Nephron (organoid): Measurements from ENCODE around the gene GPR179.
"Not testable (repeated sequence)": the region's sequence is repeated elsewhere in the genome, so short reads cannot be mapped to it uniquely, and the experiment has no call there.

Experiments used
- H3K27ac Mint-ChIP-seq, 3 experiments: 2 replicates each; pipeline ENCODE4 v1.8.0; 2020; ENCODE audit warnings: mixed read lengths in 3 of 3, mild to moderate bottlenecking in 2 of 3, moderate library complexity in 1 of 3
- H3K27me3 Mint-ChIP-seq: 2 replicates; pipeline ENCODE4 v1.8.0; 2021; ENCODE audit warnings: low read depth, mild to moderate bottlenecking, moderate library complexity, mixed read lengths
- H3K36me3 Mint-ChIP-seq: 2 replicates; pipeline ENCODE4 v1.8.0; 2020; ENCODE audit warnings: low read depth, mixed read lengths
- H3K4me1 Mint-ChIP-seq: 2 replicates; pipeline ENCODE4 v1.8.0; 2020; ENCODE audit warnings: mixed read lengths
- H3K4me3 Mint-ChIP-seq, 3 experiments: 2 replicates each; pipeline ENCODE4 v1.8.0; 2020; ENCODE audit warnings: mild to moderate bottlenecking in 3 of 3, mixed read lengths in 3 of 3, moderate library complexity in 2 of 3
- H3K9me3 Mint-ChIP-seq: 2 replicates; pipeline ENCODE4 v1.8.0; 2020; ENCODE audit warnings: mixed read lengths
- TF ChIP-seq, protein P1 (sequence below), 3 experiments: fragments of 200-600 bp; sonication (generic); IDR thresholded peaks; one replicate each; pipeline ENCODE4 v1.5.0; 2021; ENCODE audit warnings: antibody characterized with exemption in 3 of 3; ENCODE audit not compliant: unreplicated experiment in 3 of 3

The GPR179 gene

DNA sequence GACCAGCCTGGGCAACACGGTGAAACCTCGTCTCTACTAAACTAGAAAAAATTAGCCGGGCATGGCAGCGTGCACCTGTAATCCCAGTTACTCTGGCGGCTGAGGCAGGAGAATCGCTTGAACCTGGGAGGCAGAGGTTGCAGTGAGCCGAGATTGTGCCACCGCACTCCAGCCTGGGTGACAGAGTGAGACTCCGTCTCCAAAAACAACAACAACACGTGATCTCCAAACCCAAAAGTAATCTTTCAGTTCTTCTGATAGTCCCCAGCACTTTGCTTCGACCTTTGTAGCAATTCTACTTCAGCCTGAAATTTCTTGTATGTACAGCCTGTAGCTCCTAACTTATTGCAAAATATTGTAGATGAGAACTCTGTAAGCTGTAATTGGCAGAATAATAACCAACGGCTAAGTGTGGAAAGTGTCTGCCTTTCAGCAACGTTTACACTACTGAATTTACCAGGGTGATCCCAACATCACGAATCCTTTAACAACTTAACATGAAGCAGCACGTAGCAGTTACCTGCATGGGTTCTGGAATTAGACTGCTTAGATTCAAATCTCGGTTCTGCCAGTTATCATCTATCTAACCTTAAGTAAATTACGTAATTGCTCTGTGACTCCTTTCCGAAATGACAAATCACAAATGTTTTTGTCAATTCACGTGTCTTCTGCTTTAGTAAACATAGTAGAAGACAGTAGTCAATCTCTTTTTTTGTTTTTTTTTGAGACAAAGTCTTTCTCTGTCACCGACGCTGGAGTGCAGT lies 48.0 kb downstream of the GPR179 start:
- Mint-ChIP-seq H3K27ac (peak overlapping the region; percentile 9 to 75 (median 21)), H3K4me3 (peak overlapping the region in 2 of 3 experiments; percentile 29 to 43)
- H3K27me3 Mint-ChIP-seq, H3K4me1 Mint-ChIP-seq, H3K9me3 Mint-ChIP-seq, H3K36me3 Mint-ChIP-seq: not testable (repeated sequence)

DNA sequence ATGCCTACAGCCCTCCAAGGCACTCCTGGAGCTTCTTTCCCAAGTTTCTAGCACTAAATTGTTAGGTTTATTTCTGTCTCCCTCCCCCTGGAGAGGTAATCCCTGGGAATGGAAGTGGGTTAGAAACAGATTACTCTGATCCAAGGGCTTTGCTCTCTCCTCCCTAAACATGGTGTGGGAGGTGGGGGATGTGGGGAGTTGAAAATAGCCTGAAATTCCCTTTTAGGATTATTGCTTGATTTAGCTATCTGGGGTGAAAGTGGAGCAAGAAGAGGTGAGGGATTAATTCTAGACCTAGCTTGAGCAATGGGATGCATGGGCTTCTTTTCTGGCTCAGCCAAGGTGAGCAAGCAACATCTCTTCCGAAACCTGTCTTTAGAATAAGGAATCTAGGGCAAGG lies 54.0 kb downstream of the GPR179 start:
- not testable (repeated sequence) for H3K9me3 Mint-ChIP-seq, H3K27ac Mint-ChIP-seq, H3K36me3 Mint-ChIP-seq, H3K4me3 Mint-ChIP-seq, H3K27me3 Mint-ChIP-seq
- H3K4me1 Mint-ChIP-seq: peaks cover 17% of the 10 kb centered on the region

DNA sequence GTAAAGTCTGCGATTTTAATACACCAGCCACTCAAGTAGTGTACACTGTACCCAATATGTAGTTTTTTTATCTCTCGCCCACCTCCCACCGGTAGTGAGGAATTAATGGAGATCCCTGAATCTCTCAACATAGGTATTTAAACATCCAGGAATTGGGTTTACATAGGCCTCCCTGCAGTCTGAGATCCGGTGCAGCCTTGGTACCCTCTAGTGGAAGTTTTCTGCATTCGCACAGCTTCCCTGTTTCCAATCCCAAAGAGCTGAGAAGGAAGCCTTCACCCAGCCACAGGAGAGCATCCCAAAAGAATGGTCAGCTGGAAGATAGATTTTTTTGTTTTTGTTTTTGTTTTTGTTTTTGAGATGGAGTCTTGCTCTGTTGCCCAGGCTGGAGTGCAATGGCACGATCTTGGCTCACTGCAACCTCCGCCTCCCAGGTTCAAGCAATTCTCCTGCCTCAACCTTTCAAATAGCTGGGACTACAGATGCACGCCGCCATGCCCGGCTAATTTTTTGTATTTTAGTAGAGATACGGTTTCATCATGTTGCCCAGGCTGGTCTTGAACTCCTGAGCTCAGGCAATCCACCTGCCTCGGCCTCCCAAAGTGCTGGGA lies 55.4 kb downstream of the GPR179 start:
- peaks cover 22% of the 10 kb centered on the region for H3K4me1 Mint-ChIP-seq

DNA sequence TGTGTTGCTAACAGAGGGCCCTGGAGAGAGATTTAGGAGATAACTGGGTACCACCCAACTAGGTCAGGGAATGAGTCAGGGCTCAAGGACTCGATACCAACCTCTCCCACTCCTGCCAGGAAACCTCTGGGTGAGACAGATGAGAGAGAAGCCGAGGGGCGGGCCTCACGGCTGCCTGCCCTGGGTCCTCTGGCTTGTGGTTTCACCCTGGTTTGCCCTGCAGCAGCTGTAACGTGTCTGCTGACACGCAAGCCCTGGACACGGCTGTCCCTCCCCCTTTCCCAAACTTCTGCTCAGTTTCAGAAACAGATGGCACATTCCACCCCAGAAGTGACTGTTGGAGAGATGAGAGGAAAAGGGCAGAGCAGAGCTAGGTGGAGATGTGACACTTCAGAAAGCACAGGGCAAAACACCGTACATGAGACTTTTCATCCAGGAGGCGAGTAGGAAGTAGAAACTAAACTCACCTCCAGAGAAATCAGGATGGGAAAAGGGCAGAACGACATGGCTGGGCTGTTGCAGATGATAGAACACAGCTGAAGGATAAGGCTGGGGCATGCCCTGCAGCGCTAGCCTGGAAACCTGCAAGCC lies 57.2 kb downstream of the GPR179 start:
- not testable (repeated sequence) for H3K27me3 Mint-ChIP-seq, H3K9me3 Mint-ChIP-seq, H3K36me3 Mint-ChIP-seq
- H3K4me1 Mint-ChIP-seq: peaks cover 22% of the 10 kb centered on the region
- peak overlapping the region; percentile 82 to 94 (median 89) for H3K27ac Mint-ChIP-seq
- H3K4me3 Mint-ChIP-seq: peak overlapping the region; percentile 7 to 49 (median 28)

More for the DNA sequence above, 55.4 kb downstream of the GPR179 start:
- not testable (repeated sequence) for H3K36me3 Mint-ChIP-seq, H3K9me3 Mint-ChIP-seq, H3K27me3 Mint-ChIP-seq
- Mint-ChIP-seq H3K27ac (peak overlapping the region; percentile 75 to 84 (median 82)), H3K4me3 (peak overlapping the region in 1 of 3 experiments; percentile 42)
- TF ChIP-seq, protein P1, sequence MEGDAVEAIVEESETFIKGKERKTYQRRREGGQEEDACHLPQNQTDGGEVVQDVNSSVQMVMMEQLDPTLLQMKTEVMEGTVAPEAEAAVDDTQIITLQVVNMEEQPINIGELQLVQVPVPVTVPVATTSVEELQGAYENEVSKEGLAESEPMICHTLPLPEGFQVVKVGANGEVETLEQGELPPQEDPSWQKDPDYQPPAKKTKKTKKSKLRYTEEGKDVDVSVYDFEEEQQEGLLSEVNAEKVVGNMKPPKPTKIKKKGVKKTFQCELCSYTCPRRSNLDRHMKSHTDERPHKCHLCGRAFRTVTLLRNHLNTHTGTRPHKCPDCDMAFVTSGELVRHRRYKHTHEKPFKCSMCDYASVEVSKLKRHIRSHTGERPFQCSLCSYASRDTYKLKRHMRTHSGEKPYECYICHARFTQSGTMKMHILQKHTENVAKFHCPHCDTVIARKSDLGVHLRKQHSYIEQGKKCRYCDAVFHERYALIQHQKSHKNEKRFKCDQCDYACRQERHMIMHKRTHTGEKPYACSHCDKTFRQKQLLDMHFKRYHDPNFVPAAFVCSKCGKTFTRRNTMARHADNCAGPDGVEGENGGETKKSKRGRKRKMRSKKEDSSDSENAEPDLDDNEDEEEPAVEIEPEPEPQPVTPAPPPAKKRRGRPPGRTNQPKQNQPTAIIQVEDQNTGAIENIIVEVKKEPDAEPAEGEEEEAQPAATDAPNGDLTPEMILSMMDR (IDR thresholded peaks at IDR 0.05; ENCODE audit: unreplicated experiment in 3 of 3): peak; percentile 32 to 53 (median 41)

DNA sequence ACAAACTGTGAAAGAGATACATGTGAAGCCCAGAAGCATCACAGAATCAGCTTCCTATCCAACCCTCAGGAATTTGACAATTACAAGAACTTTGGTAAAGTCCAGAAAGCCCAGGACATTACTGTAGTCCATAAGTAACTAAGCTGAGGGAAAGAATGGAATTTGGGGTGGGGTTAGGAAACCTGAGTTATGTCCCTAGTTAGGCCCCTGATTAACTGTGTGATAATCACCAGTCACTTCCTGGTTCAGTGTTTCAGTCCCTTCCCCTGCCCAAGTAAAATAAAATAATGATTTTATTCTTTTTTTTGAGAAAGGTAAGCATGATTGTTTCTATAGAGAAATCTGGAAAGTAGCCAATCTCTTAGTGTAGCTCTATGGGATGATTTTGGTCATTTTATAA lies 57.8 kb downstream of the GPR179 start:
- not testable (repeated sequence) for H3K27me3 Mint-ChIP-seq, H3K36me3 Mint-ChIP-seq
- peaks cover 22% of the 10 kb centered on the region for H3K4me1 Mint-ChIP-seq

More for the DNA sequence above, 57.8 kb downstream of the GPR179 start:
- not testable (repeated sequence) for H3K9me3 Mint-ChIP-seq, H3K27ac Mint-ChIP-seq, H3K4me3 Mint-ChIP-seq
